A673 (cell line): ENCODE data around the gene CDKN2D. TPM values are rescaled to one million over a fixed set of nuclear protein-coding genes. Genes with fewer than 3 reads are reported as not detected.

Experiments used
- BruUV-seq: library from RNA; stranded (reverse); fragments of 400-500 nt; replicated peaks from 2 replicates; lab custom pipeline; 2021; lab: Mats Ljungman, UMichigan
- CTCF ChIA-PET: fragments of 300-600 bp; sonication (Branson Sonifier 250); formaldehyde crosslinking; loops from one replicate; lab custom pipeline; 2022; ENCODE audit warnings: antibody characterized with exemption; lab: Charles Lee
- POLR2A ChIA-PET: fragments of 300-600 bp; sonication (Branson Sonifier 250); formaldehyde crosslinking; loops from one replicate; lab custom pipeline; 2022; ENCODE audit warnings: antibody characterized with exemption; ENCODE audit not compliant: low non-redundant PET; lab: Charles Lee
- DNase-seq: peaks from one replicate; pipeline ENCODE4 v3.0.0-alpha.2; 2015; ENCODE audit warnings: low spot score
- H3K27ac ChIP-seq: fragments of 200-600 bp; sonication (generic); 2 replicates; pipeline ENCODE4 v1.5.1; 2016; ENCODE audit warnings: mixed run types, low read depth, mild to moderate bottlenecking, mixed read lengths, antibody characterized with exemption, low read length; ENCODE audit not compliant: poor library complexity, severe bottlenecking
- H3K27me3 ChIP-seq: fragments of 200-600 bp; sonication (generic); replicated peaks from 2 replicates; pipeline ENCODE4 v1.6.1; 2017; ENCODE audit warnings: mixed run types, low read depth, mild to moderate bottlenecking, mixed read lengths, antibody characterized with exemption, low read length; ENCODE audit not compliant: insufficient read depth, poor library complexity
- H3K36me3 ChIP-seq: fragments of 200-600 bp; sonication (generic); 2 replicates; pipeline ENCODE4 v1.6.1; 2016; ENCODE audit warnings: mixed run types, mild to moderate bottlenecking, mixed read lengths, antibody characterized with exemption, low read length; ENCODE audit not compliant: insufficient read depth, poor library complexity, severe bottlenecking
- H3K4me1 ChIP-seq: fragments of 200-600 bp; sonication (generic); 2 replicates; pipeline ENCODE4 v1.6.1; 2017; ENCODE audit warnings: mixed run types, mild to moderate bottlenecking, mixed read lengths, antibody characterized with exemption, low read length; ENCODE audit not compliant: insufficient read depth, poor library complexity, severe bottlenecking
- H3K4me3 ChIP-seq: fragments of 200-600 bp; sonication (generic); 2 replicates; pipeline ENCODE4 v1.5.1; 2016; ENCODE audit warnings: low read depth, mixed run types, mild to moderate bottlenecking, mixed read lengths, low read length; ENCODE audit not compliant: poor library complexity, severe bottlenecking
- H3K9me3 ChIP-seq: fragments of 200-600 bp; sonication (generic); 2 replicates; pipeline ENCODE4 v1.6.1; 2016; ENCODE audit warnings: mixed run types, low read depth, mild to moderate bottlenecking, mixed read lengths, antibody characterized with exemption, low read length; ENCODE audit not compliant: poor library complexity, severe bottlenecking
- EZH2 ChIP-seq: fragments of 200-600 bp; sonication (generic); IDR thresholded peaks from 2 replicates; pipeline ENCODE4 v1.6.1; 2017; ENCODE audit warnings: borderline replicate concordance, low read depth, mild to moderate bottlenecking, mixed read lengths, antibody characterized with exemption, low read length; ENCODE audit not compliant: poor library complexity, severe bottlenecking
- intact Hi-C: fragments of 100-400 bp; cut with micrococcal nuclease; formaldehyde crosslinking; loops from one replicate; pipeline ENCODE4 v1.10.0; 2022; ENCODE audit not compliant: unreplicated experiment
- total RNA-seq: library from RNA; stranded (reverse); gene quantifications from 2 replicates; pipeline ENCODE4 v1.2.3, GENCODE V29; 2021
- TF ChIP-seq, protein P1 (sequence below): fragments of 300-800, 200-600 bp; sonication (generic); conservative IDR thresholded peaks from 2 replicates; pipeline ENCODE4 v1.5.1; 2017; ENCODE audit warnings: low read depth, mild to moderate bottlenecking, antibody characterized with exemption, low read length, moderate library complexity, mixed read lengths

The CDKN2D gene
- total RNA-seq, 1 experiment from 2014 or later = 14.6 TPM

DNA sequence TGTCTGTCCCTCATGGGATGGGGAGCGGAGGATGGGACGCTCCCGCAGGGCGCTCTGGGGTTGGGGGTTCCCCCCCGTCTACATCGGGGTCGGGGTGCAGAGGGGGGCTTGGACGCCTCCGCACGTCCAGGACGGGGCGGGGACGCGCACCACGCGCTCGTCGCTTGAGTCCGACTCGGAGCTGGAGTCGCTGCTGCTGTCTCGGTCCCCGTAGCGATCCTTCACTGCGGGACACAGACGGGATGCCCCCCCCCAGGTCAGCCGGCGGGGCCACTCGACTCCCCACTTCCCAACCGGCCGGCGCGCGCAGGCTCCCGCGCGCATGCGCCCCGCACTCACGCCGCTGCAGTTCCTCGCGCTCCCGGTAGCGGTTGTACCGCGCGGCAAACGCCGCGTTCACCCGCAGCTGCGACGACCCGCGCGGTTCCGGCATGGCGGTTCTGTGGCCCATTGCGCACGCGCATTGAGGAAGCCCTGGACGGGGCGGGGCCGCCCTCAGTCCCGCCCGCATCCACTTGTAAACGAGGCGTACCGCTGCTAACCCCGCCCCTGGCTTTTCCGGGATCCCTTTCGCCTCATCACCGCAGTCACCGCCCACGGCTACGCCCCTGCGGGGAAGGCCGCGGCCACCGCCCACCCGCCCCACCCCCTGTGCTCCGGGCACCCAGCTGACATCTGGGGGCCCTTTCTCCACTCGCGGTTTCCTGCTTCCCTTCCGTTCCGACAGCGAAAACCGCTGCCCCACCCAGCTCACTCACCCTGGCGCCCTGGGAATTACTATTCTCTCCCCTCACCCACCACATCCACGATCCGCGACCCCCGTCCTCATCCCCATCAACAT, 3.0 kb downstream of the CDKN2D start, which contains the start of gene KRI1:
KRI1 (minus strand) TSS at position 444 of the 841 bp plus-strand sequence; CDS start at position 433, 11 bp downstream.
- H3K27me3 ChIP-seq = no peaks in the 10 kb centered on the region
- H3K36me3 ChIP-seq = peaks cover 22% of the 10 kb centered on the region
- peaks cover 32% of the 10 kb centered on the region for H3K4me1 ChIP-seq
- no peaks in the 10 kb centered on the region for H3K9me3 ChIP-seq
- intact Hi-C loops = loop anchor here (5.0 kb wide), 5 partner anchors 63 to 148 kb away; partner anchors contain the start of genes ILF3 and KEAP1
- H3K4me3 ChIP-seq = peak within 1 kb of the TSS; percentile 90
- TF ChIP-seq, protein P1, sequence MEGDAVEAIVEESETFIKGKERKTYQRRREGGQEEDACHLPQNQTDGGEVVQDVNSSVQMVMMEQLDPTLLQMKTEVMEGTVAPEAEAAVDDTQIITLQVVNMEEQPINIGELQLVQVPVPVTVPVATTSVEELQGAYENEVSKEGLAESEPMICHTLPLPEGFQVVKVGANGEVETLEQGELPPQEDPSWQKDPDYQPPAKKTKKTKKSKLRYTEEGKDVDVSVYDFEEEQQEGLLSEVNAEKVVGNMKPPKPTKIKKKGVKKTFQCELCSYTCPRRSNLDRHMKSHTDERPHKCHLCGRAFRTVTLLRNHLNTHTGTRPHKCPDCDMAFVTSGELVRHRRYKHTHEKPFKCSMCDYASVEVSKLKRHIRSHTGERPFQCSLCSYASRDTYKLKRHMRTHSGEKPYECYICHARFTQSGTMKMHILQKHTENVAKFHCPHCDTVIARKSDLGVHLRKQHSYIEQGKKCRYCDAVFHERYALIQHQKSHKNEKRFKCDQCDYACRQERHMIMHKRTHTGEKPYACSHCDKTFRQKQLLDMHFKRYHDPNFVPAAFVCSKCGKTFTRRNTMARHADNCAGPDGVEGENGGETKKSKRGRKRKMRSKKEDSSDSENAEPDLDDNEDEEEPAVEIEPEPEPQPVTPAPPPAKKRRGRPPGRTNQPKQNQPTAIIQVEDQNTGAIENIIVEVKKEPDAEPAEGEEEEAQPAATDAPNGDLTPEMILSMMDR = no peak
- TF ChIP-seq EZH2 = no peak
- DNase-seq = peak; percentile 99
- ChIA-PET POLR2A (no interaction called here), CTCF (interaction anchor here (0.6 to 0.7 kb wide), 2 partner anchors 42 to 150 kb away, joined by 4 read pairs; no protein-coding TSS in a partner anchor)
- BruUV-seq = no TSS peak
- H3K27ac ChIP-seq = peak within 1 kb of the TSS; percentile 93

DNA sequence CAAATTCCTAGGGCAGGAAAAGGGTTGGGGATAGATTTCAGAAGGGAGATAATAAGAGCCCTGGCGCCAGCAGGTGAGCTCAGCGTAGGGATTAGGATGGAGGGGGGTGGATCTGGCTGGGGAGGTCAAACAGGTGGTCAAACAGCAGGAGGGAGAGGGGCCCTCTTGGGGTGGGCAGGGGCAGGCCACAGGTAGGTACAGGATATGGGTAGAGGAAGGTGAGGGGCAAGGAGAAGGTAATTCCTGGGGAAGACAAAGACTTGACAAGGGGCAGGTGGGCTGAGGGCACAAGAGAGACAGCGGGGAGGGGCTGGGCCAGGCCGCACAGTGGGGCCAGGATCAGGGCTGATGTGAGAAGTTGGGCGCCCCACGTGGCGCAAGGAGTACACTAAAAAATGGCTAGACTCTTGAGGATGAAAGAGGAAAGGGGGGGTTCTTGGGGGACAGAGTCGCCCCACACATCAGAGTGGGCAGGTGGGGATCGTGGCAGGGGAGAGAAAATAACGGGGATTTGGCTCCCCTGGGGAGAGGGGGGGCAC, 3.7 kb downstream of the CDKN2D start:
- Histone ChIP-seq H3K4me3 (peak overlapping the region; percentile 90), H3K9me3 (no peaks in the 10 kb centered on the region), H3K4me1 (peaks cover 32% of the 10 kb centered on the region), H3K36me3 (peaks cover 29% of the 10 kb centered on the region), H3K27me3 (no peaks in the 10 kb centered on the region), H3K27ac (peak overlapping the region; percentile 93)
- POLR2A ChIA-PET = no interaction called here
- DNase-seq = peak; percentile 75
- BruUV-seq = no TSS peak
- CTCF ChIA-PET = no interaction called here
- intact Hi-C loops = loop anchor here (5.0 kb wide), 5 partner anchors 63 to 148 kb away; partner anchors contain the start of genes ILF3 and KEAP1
- no peak for TF ChIP-seq EZH2
- TF ChIP-seq, protein P1 = peak; percentile 52

DNA sequence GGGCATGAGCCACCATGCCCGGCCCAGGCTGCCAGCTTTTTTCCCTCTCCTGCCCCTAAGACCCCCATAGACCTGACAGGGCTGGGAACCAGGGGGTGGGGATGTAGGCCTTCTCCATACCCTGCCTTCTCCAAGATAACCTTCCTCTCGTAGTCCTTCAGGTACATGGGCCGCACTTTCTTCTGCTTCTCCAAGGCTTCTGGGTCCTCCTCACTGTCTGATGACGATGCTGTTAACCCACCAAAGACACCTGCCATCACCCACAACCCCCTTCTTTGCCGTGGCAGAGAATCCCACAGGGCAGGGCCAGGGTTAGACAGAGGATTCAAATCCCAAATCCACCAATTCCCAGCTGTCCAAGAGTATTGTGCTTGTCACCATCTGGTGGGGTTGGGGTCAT, 6.2 kb downstream of the CDKN2D start:
- peaks cover 53% of the 10 kb centered on the region for H3K36me3 ChIP-seq
- ChIA-PET POLR2A (no interaction called here), CTCF (no interaction called here)

More for the DNA sequence above, 6.2 kb downstream of the CDKN2D start:
- no peaks in the 10 kb centered on the region for H3K9me3 ChIP-seq
- H3K27ac ChIP-seq = no peak overlapping the region
- no peaks in the 10 kb centered on the region for H3K27me3 ChIP-seq
- DNase-seq = no peak
- intact Hi-C loops = no loop called here
- H3K4me1 ChIP-seq = peaks cover 23% of the 10 kb centered on the region
- TF ChIP-seq, protein P1 = no peak
- TF ChIP-seq EZH2 = no peak
- no TSS peak for BruUV-seq
- H3K4me3 ChIP-seq = no peak overlapping the region
